HEK293 (cell line): ENCODE results near the gene TNIP1.

ENCODE experiments used
- CTCF ChIA-PET: fragments of 350-600 bp; formaldehyde crosslinking; extraction: SDS; loops from one replicate; lab custom pipeline; 2021; ENCODE audit warnings: antibody characterized with exemption; lab: Yijun Ruan, JAX
- POLR2A ChIA-PET: fragments of 300-600 bp; formaldehyde crosslinking; extraction: SDS; loops from one replicate; lab custom pipeline; 2020; ENCODE audit warnings: antibody characterized with exemption, inconsistent platforms; lab: Yijun Ruan, JAX
- H3K27ac ChIP-seq: fragments of 200-500 bp; sonication (Bioruptor generic); 2 replicates; pipeline ENCODE4 v1.5.1; 2014; ENCODE audit warnings: low read depth, low read length, control low read depth, inconsistent platforms; ENCODE audit errors: extremely low read depth
- H3K36me3 ChIP-seq, 2 experiments: fragments of 200-500 bp in 1 of 2; sonication (Bioruptor generic) in 1 of 2; 1 replicate in 1 of 2; 2 replicates in 1 of 2; pipeline ENCODE4 v1.5.1; 2014 to 2017; ENCODE audit warnings: inconsistent platforms in 2 of 2, low read length in 2 of 2; ENCODE audit not compliant: control insufficient read depth in 2 of 2, insufficient read depth in 1 of 2
- H3K4me1 ChIP-seq: fragments of 200-500 bp; sonication (Bioruptor generic); 2 replicates; pipeline ENCODE4 v1.5.1; 2014; ENCODE audit warnings: mild to moderate bottlenecking, low read length, inconsistent platforms; ENCODE audit not compliant: control insufficient read depth, insufficient read depth
- H3K4me3 ChIP-seq: 2 replicates; pipeline ENCODE4 v1.5.1; 2011; ENCODE audit warnings: low read depth, mild to moderate bottlenecking, control low read depth, low read length, moderate library complexity
- H3K9me3 ChIP-seq: fragments of 200-500 bp; sonication (Bioruptor generic); 2 replicates; pipeline ENCODE4 v1.5.1; 2014; ENCODE audit warnings: low read depth, low read length, inconsistent platforms; ENCODE audit not compliant: control insufficient read depth, insufficient read depth
- BCL11A ChIP-seq: fragments of 450-650 bp; formaldehyde crosslinking; IDR thresholded peaks from 2 replicates; pipeline ENCODE4 v1.5.1; 2016; ENCODE audit warnings: low read depth, missing biosample characterization, missing genetic modification characterization
- GFI1B ChIP-seq: fragments of 450-650 bp; formaldehyde crosslinking; IDR thresholded peaks from 2 replicates; pipeline ENCODE4 v1.5.1; 2016; ENCODE audit warnings: missing biosample characterization, missing genetic modification characterization
- KLF9 ChIP-seq: fragments of 450-650 bp; formaldehyde crosslinking; IDR thresholded peaks from 2 replicates; pipeline ENCODE4 v1.5.1; 2016; ENCODE audit warnings: missing biosample characterization, missing genetic modification characterization, low read depth
- SALL2 ChIP-seq: fragments of 450-650 bp; formaldehyde crosslinking; IDR thresholded peaks from 2 replicates; pipeline ENCODE4 v1.5.0; 2017; ENCODE audit warnings: missing biosample characterization, mild to moderate bottlenecking, missing genetic modification characterization, borderline replicate concordance
- ZBTB20 ChIP-seq: fragments of 450-650 bp; formaldehyde crosslinking; IDR thresholded peaks from 2 replicates; pipeline ENCODE4 v1.5.1; 2016; ENCODE audit warnings: missing biosample characterization, missing genetic modification characterization
- ZBTB7A ChIP-seq: fragments of 450-650 bp; formaldehyde crosslinking; IDR thresholded peaks from 2 replicates; pipeline ENCODE4 v1.5.1; 2016; ENCODE audit warnings: low read depth, missing biosample characterization, missing genetic modification characterization
- ZBTB8A ChIP-seq: fragments of 450-650 bp; formaldehyde crosslinking; IDR thresholded peaks from 2 replicates; pipeline ENCODE4 v1.5.1; 2016; ENCODE audit warnings: missing biosample characterization, missing genetic modification characterization
- ZFHX2 ChIP-seq: fragments of 450-650 bp; formaldehyde crosslinking; conservative IDR thresholded peaks from 2 replicates; pipeline ENCODE4 v1.5.1; 2016; ENCODE audit warnings: missing biosample characterization, missing genetic modification characterization
- ZIC2 ChIP-seq: fragments of 450-650 bp; formaldehyde crosslinking; IDR thresholded peaks from 2 replicates; pipeline ENCODE4 v1.5.1; 2016; ENCODE audit warnings: missing biosample characterization, missing genetic modification characterization
- ZNF174 ChIP-seq: fragments of 450-650 bp; formaldehyde crosslinking; IDR thresholded peaks from 2 replicates; pipeline ENCODE4 v1.5.0; 2017; ENCODE audit warnings: missing biosample characterization, mild to moderate bottlenecking, missing genetic modification characterization
- ZNF324 ChIP-seq: fragments of 450-650 bp; formaldehyde crosslinking; IDR thresholded peaks from 2 replicates; pipeline ENCODE4 v1.5.1; 2016; ENCODE audit warnings: missing biosample characterization, missing genetic modification characterization
- ZNF341 ChIP-seq: fragments of 450-650 bp; formaldehyde crosslinking; IDR thresholded peaks from 2 replicates; pipeline ENCODE4; 2016; ENCODE audit warnings: low read depth, missing biosample characterization, missing genetic modification characterization
- ZNF621 ChIP-seq: fragments of 450-650 bp; formaldehyde crosslinking; IDR thresholded peaks from 2 replicates; pipeline ENCODE4 v1.5.1; 2017; ENCODE audit warnings: missing biosample characterization, missing genetic modification characterization
- ZNF777 ChIP-seq: fragments of 450-650 bp; formaldehyde crosslinking; IDR thresholded peaks from 2 replicates; pipeline ENCODE4 v1.5.1; 2017; ENCODE audit warnings: missing biosample characterization, missing genetic modification characterization, borderline replicate concordance
- ZSCAN16 ChIP-seq: fragments of 450-650 bp; formaldehyde crosslinking; IDR thresholded peaks from 2 replicates; pipeline ENCODE4 v1.5.1; 2016; ENCODE audit warnings: missing biosample characterization, missing genetic modification characterization
- TF ChIP-seq, protein P1 (sequence below): fragments of 450-650 bp; formaldehyde crosslinking; IDR thresholded peaks from 2 replicates; pipeline ENCODE4 v1.5.1; 2017; ENCODE audit warnings: missing biosample characterization, missing genetic modification characterization
- TF ChIP-seq, protein P2 (sequence below): fragments of 450-650 bp; formaldehyde crosslinking; IDR thresholded peaks from 2 replicates; pipeline ENCODE4 v1.5.1; 2016; ENCODE audit warnings: missing biosample characterization, missing genetic modification characterization
- TF ChIP-seq, protein P3 (sequence below): fragments of 450-650 bp; formaldehyde crosslinking; IDR thresholded peaks from 2 replicates; pipeline ENCODE4 v1.5.1; 2016; ENCODE audit warnings: missing biosample characterization, missing genetic modification characterization
- TF ChIP-seq, protein P4 (sequence below): fragments of 450-650 bp; formaldehyde crosslinking; IDR thresholded peaks from 2 replicates; pipeline ENCODE4 v1.5.1; 2016; ENCODE audit warnings: missing biosample characterization, missing genetic modification characterization
- TF ChIP-seq, protein P5 (sequence below): fragments of 450-650 bp; formaldehyde crosslinking; IDR thresholded peaks from 2 replicates; pipeline ENCODE4 v1.5.0; 2017; ENCODE audit warnings: missing biosample characterization, missing genetic modification characterization, borderline replicate concordance

TNIP1 gene

DNA sequence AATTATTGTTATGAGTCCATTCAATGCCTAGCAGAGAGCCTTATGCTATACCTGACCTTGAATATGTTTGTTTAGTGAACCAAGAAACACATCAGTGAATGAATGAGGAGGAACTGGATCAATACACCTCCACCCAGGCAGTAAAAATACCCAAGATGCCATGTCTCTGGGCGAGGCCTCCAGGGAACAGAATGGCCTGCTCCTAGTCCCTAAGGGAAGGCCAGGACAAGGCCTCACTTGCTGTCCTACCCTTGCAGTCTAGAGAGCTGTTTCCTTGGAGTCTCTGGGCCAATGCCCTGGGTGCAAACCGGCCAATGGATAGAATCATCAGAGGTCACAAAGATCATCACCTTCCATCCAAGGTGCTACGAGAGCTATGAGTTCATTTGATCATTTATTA lies 26.1 kb downstream of the TNIP1 start:
- Histone ChIP-seq H3K4me3 (no peak overlapping the region), H3K36me3 (peaks cover 19 to 77% of the 10 kb centered on the region in 2 experiments; a peak in 2 of 3 replicates), H3K27ac (no peak overlapping the region), H3K9me3 (no peaks in the 10 kb centered on the region), H3K4me1 (no peaks in the 10 kb centered on the region)
- POLR2A ChIA-PET = no interaction called here
- TF ChIP-seq, protein P1, sequence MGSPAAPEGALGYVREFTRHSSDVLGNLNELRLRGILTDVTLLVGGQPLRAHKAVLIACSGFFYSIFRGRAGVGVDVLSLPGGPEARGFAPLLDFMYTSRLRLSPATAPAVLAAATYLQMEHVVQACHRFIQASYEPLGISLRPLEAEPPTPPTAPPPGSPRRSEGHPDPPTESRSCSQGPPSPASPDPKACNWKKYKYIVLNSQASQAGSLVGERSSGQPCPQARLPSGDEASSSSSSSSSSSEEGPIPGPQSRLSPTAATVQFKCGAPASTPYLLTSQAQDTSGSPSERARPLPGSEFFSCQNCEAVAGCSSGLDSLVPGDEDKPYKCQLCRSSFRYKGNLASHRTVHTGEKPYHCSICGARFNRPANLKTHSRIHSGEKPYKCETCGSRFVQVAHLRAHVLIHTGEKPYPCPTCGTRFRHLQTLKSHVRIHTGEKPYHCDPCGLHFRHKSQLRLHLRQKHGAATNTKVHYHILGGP = no peak
- TF ChIP-seq, protein P2, sequence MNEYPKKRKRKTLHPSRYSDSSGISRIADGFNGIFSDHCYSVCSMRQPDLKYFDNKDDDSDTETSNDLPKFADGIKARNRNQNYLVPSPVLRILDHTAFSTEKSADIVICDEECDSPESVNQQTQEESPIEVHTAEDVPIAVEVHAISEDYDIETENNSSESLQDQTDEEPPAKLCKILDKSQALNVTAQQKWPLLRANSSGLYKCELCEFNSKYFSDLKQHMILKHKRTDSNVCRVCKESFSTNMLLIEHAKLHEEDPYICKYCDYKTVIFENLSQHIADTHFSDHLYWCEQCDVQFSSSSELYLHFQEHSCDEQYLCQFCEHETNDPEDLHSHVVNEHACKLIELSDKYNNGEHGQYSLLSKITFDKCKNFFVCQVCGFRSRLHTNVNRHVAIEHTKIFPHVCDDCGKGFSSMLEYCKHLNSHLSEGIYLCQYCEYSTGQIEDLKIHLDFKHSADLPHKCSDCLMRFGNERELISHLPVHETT (tag by site-specific recombination) = no peak
- CTCF ChIA-PET = interaction anchor here (0.7 to 1.5 kb wide), 2 partner anchors 61 to 401 kb away, joined by 3 to 9 read pairs; no protein-coding TSS in a partner anchor

DNA sequence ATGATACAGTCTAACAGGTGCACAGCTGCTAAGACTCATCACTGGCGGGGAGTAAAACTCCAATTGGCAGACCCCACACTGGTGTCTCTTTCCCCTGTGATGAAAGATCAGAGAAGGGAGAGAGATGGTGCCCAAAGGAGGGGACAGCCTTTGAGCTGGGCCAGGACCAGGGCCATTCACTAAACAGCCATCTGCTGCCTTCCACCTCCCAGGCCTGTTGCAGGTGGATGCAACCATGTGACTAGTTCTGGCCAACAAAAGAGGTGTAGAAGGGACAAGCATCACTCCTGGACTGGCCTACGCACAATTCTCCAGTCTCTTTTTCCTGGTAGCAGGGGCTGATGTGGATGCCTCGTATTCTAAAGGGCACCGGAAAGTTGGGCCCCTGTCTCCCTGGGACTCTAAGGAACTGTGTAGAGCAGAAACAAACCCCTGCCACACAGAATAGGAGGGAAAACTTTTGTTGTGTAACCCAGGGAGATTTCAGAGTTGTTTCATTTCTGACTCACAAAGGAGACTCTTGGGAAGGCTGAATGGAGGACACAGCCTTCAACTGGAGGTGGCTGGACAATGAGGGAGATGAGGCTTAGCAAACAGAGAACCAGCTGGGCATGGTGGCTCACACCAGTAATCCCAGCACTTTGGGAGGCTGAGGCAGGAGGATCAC lies 26.9 kb downstream of the TNIP1 start:
- Histone ChIP-seq H3K9me3 (no peaks in the 10 kb centered on the region), H3K4me3 (no peak overlapping the region), H3K4me1 (no peaks in the 10 kb centered on the region), H3K36me3 (peaks cover 19 to 77% of the 10 kb centered on the region in 2 experiments; a peak in 2 of 3 replicates), H3K27ac (no peak overlapping the region)
- TF ChIP-seq ZFHX2 (tag by site-specific recombination) = no peak
- no peak for TF ChIP-seq KLF9 (tag by site-specific recombination)
- TF ChIP-seq ZBTB20 (tag by site-specific recombination) = no peak
- TF ChIP-seq ZNF174 = no peak
- no peak for TF ChIP-seq ZNF341 (tag by site-specific recombination)
- TF ChIP-seq, protein P3, sequence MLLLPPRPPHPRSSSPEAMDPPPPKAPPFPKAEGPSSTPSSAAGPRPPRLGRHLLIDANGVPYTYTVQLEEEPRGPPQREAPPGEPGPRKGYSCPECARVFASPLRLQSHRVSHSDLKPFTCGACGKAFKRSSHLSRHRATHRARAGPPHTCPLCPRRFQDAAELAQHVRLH (tag by site-specific recombination) = no peak
- no peak for TF ChIP-seq ZBTB7A
- no peak for TF ChIP-seq ZSCAN16 (tag by site-specific recombination)
- TF ChIP-seq ZNF777 (tag by site-specific recombination) = no peak
- TF ChIP-seq, protein P4, sequence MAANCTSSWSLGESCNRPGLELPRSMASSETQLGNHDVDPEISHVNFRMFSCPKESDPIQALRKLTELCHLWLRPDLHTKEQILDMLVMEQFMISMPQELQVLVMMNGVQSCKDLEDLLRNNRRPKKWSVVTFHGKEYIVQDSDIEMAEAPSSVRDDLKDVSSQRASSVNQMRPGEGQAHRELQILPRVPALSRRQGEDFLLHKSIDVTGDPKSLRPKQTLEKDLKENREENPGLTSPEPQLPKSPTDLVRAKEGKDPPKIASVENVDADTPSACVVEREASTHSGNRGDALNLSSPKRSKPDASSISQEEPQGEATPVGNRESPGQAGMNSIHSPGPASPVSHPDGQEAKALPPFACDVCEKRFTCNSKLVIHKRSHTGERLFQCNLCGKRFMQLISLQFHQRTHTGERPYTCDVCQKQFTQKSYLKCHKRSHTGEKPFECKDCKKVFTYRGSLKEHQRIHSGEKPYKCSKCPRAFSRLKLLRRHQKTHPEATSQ (tag by site-specific recombination) = no peak
- no peak for TF ChIP-seq ZBTB8A (tag by site-specific recombination)
- TF ChIP-seq ZNF324 = no peak
- TF ChIP-seq, protein P5, sequence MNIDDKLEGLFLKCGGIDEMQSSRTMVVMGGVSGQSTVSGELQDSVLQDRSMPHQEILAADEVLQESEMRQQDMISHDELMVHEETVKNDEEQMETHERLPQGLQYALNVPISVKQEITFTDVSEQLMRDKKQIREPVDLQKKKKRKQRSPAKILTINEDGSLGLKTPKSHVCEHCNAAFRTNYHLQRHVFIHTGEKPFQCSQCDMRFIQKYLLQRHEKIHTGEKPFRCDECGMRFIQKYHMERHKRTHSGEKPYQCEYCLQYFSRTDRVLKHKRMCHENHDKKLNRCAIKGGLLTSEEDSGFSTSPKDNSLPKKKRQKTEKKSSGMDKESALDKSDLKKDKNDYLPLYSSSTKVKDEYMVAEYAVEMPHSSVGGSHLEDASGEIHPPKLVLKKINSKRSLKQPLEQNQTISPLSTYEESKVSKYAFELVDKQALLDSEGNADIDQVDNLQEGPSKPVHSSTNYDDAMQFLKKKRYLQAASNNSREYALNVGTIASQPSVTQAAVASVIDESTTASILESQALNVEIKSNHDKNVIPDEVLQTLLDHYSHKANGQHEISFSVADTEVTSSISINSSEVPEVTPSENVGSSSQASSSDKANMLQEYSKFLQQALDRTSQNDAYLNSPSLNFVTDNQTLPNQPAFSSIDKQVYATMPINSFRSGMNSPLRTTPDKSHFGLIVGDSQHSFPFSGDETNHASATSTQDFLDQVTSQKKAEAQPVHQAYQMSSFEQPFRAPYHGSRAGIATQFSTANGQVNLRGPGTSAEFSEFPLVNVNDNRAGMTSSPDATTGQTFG (tag by site-specific recombination) = no peak
- TF ChIP-seq SALL2 = no peak
- TF ChIP-seq ZNF621 (tag by site-specific recombination) = no peak
- no peak for TF ChIP-seq GFI1B
- TF ChIP-seq ZIC2 = no peak
- no peak for TF ChIP-seq BCL11A
- POLR2A ChIA-PET = no interaction called here
- CTCF ChIA-PET = interaction anchor here (1.5 to 8.3 kb wide), 3 partner anchors 18 to 62 kb away, joined by 7 to 247 read pairs (median 9); no protein-coding TSS in a partner anchor
